Subcutaneous abdominal adipose tissue (tissue), 5 donors: ENCODE results near the gene B4GALT6.
"Not testable (repeated sequence)": the region's sequence is repeated elsewhere in the genome, so short reads cannot be mapped to it uniquely, and the experiment has no call there.

ENCODE experiments used
- H3K27ac ChIP-seq: one replicate; pipeline ENCODE4 v1.7.0; 2013; ENCODE audit warnings: low read depth, mild to moderate bottlenecking, inconsistent platforms, low read length, moderate library complexity
- H3K27me3 ChIP-seq, 5 donors: one replicate each; pipeline ENCODE4 v1.7.0; 2013; ENCODE audit warnings: low read length in 5 of 5, inconsistent platforms in 1 of 5; ENCODE audit not compliant: control insufficient read depth in 5 of 5, insufficient read depth in 4 of 5
- H3K36me3 ChIP-seq, 5 donors: one replicate each; pipeline ENCODE4 v1.7.0; 2013; ENCODE audit warnings: low read length in 5 of 5; ENCODE audit not compliant: control insufficient read depth in 5 of 5, insufficient read depth in 5 of 5
- H3K4me1 ChIP-seq, 5 donors: one replicate each; pipeline ENCODE4 v1.7.0; 2013; ENCODE audit warnings: low read length in 5 of 5, mild to moderate bottlenecking in 3 of 5, moderate library complexity in 1 of 5; ENCODE audit not compliant: control insufficient read depth in 5 of 5, insufficient read depth in 5 of 5
- H3K4me3 ChIP-seq, 5 donors: one replicate each; pipeline ENCODE4 v1.7.0; 2013; ENCODE audit warnings: low read length in 5 of 5, low read depth in 1 of 5
- H3K9ac ChIP-seq, 5 donors: one replicate each; pipeline ENCODE4 v1.7.0; 2013; ENCODE audit warnings: low read length in 5 of 5, mild to moderate bottlenecking in 4 of 5, moderate library complexity in 3 of 5
- H3K9me3 ChIP-seq, 5 donors: one replicate each; pipeline ENCODE4 v1.7.0; 2013; ENCODE audit warnings: low read length in 5 of 5; ENCODE audit not compliant: control insufficient read depth in 5 of 5
- donor health status: healthy.
- donor health status: healthy.
- donor health status: healthy.
- donor health status: healthy.
- donor health status: healthy.

Gene B4GALT6

GRCh38 chr18:31684279-31685096 lies at the start of gene B4GALT6:
Gene B4GALT6, minus strand, starts transcription at chr18:31684581. Its CDS starts 155 bp downstream, at chr18:31684426.
- no peaks in the 10 kb centered on the region for H3K9me3 ChIP-seq
- H3K9ac ChIP-seq = peak within 1 kb of the TSS in 4 of 5 donors; percentile 60 to 76 (median 71)
- peak within 1 kb of the TSS; percentile 69 to 80 (median 73) for H3K4me3 ChIP-seq
- H3K27me3 ChIP-seq = no peaks in the 10 kb centered on the region
- H3K36me3 ChIP-seq = no peaks in the 10 kb centered on the region
- peak within 1 kb of the TSS; percentile 64 for H3K27ac ChIP-seq
- peaks cover 0 to 32% (median 18%) of the 10 kb centered on the region in 5 donors for H3K4me1 ChIP-seq

GRCh38 chr18:31731628-31732027 lies 47.2 kb upstream of the B4GALT6 start:
- Histone ChIP-seq H3K4me1 (no peaks in the 10 kb centered on the region), H3K27me3 (no peaks in the 10 kb centered on the region), H3K9me3 (no peaks in the 10 kb centered on the region), H3K4me3 (no peak overlapping the region), H3K27ac (no peak overlapping the region), H3K9ac (no peak overlapping the region), H3K36me3 (no peaks in the 10 kb centered on the region)

GRCh38 chr18:31729196-31729595 lies 44.8 kb upstream of the B4GALT6 start:
- not testable (repeated sequence) for H3K27me3 ChIP-seq, H3K27ac ChIP-seq, H3K36me3 ChIP-seq, H3K9ac ChIP-seq, H3K4me3 ChIP-seq, H3K9me3 ChIP-seq
- peaks cover 0 to 11% (median 8%) of the 10 kb centered on the region in 5 donors for H3K4me1 ChIP-seq

- peak overlapping the region; percentile 51 for H3K27ac ChIP-seq
- no peaks in the 10 kb centered on the region for H3K36me3 ChIP-seq
- peaks cover 0 to 30% (median 21%) of the 10 kb centered on the region in 5 donors for H3K4me1 ChIP-seq
- H3K4me3 ChIP-seq = peak overlapping the region; percentile 70 to 76 (median 75)
- peak overlapping the region; percentile 60 to 87 (median 77) for H3K9ac ChIP-seq
- H3K9me3 ChIP-seq = peaks cover 0 to 6% (median under 1%) of the 10 kb centered on the region in 5 donors
- no peaks in the 10 kb centered on the region for H3K27me3 ChIP-seq
Observed at GRCh38 chr18:31723990-31724711, 39.8 kb upstream of the B4GALT6 start.

- peak overlapping the region in 1 of 5 donors; percentile 18 for H3K9ac ChIP-seq
Observed at GRCh38 chr18:31723639-31723989, 39.2 kb upstream of the B4GALT6 start.

GRCh38 chr18:31722369-31722957 lies 38.1 kb upstream of the B4GALT6 start:
- Histone ChIP-seq H3K36me3 (no peaks in the 10 kb centered on the region), H3K9ac (no peak overlapping the region), H3K4me1 (peaks cover 0 to 39% (median 23%) of the 10 kb centered on the region in 5 donors), H3K9me3 (peaks cover 0 to 7% (median 3%) of the 10 kb centered on the region in 5 donors), H3K27me3 (no peaks in the 10 kb centered on the region), H3K27ac (peak overlapping the region; percentile 20), H3K4me3 (no peak overlapping the region)

More at GRCh38 chr18:31723639-31723989, 39.2 kb upstream of the B4GALT6 start:
- Histone ChIP-seq H3K4me3 (peak overlapping the region; percentile 70 to 76 (median 75)), H3K27ac (peak overlapping the region; percentile 51), H3K27me3 (no peaks in the 10 kb centered on the region), H3K9me3 (peaks cover 0 to 7% (median 3%) of the 10 kb centered on the region in 5 donors), H3K36me3 (no peaks in the 10 kb centered on the region), H3K4me1 (peaks cover 0 to 33% (median 21%) of the 10 kb centered on the region in 5 donors)

GRCh38 chr18:31721601-31722000 lies 37.2 kb upstream of the B4GALT6 start:
- H3K36me3 ChIP-seq = no peaks in the 10 kb centered on the region
- H3K4me3 ChIP-seq = no peak overlapping the region
- peaks cover 0 to 39% (median 23%) of the 10 kb centered on the region in 5 donors for H3K4me1 ChIP-seq
- H3K27ac ChIP-seq = peak overlapping the region; percentile 12
- H3K9ac ChIP-seq = no peak overlapping the region
- no peaks in the 10 kb centered on the region for H3K27me3 ChIP-seq
- H3K9me3 ChIP-seq = peaks cover 0 to 7% (median 3%) of the 10 kb centered on the region in 5 donors

GRCh38 chr18:31720867-31721266 lies 36.5 kb upstream of the B4GALT6 start:
- no peaks in the 10 kb centered on the region for H3K27me3 ChIP-seq
- no peaks in the 10 kb centered on the region for H3K36me3 ChIP-seq
- H3K4me3 ChIP-seq = no peak overlapping the region
- peaks cover 0 to 7% (median 3%) of the 10 kb centered on the region in 5 donors for H3K9me3 ChIP-seq
- H3K4me1 ChIP-seq = peaks cover 0 to 45% (median 26%) of the 10 kb centered on the region in 5 donors
- no peak overlapping the region for H3K9ac ChIP-seq
- H3K27ac ChIP-seq = no peak overlapping the region

- peak overlapping the region; percentile 20 for H3K27ac ChIP-seq
- no peak overlapping the region for H3K9ac ChIP-seq
- no peaks in the 10 kb centered on the region for H3K27me3 ChIP-seq
- peaks cover 0 to 39% (median 19%) of the 10 kb centered on the region in 5 donors for H3K4me1 ChIP-seq
- H3K9me3 ChIP-seq = peaks cover 0 to 7% (median 3%) of the 10 kb centered on the region in 5 donors
- H3K36me3 ChIP-seq = no peaks in the 10 kb centered on the region
- no peak overlapping the region for H3K4me3 ChIP-seq
Observed at GRCh38 chr18:31719363-31720006, 35.1 kb upstream of the B4GALT6 start.
